K562 treated with DMSO at 1 percent for 48 hours (cell line): Measurements from ENCODE around the gene TARM1. TPM values are rescaled to one million over a fixed set of nuclear protein-coding genes. Genes with fewer than 3 reads are reported as not detected.

Experiments
- total RNA-seq: library from RNA; unstranded; fragments of 300-600 nt; gene quantifications from 2 replicates; pipeline ENCODE4 v1.2.3, GENCODE V29; 2022; ENCODE audit warnings: low replicate concordance; ENCODE audit errors: extremely low read depth

Gene TARM1
- not detected in 2 replicates for total RNA-seq

GRCh38 chr19:54081032-54081431, at the start of gene TARM1:
TARM1 (minus strand) TSS chr19:54081365; CDS start chr19:54081340, 25 bp downstream.

GRCh38 chr19:54115109-54116063, 34.2 kb upstream of the TARM1 start, which contains the start of the genes PRPF31 and TFPT:
PRPF31 (plus strand) TSS chr19:54115754; CDS start chr19:54118279, 2,525 bp downstream.
TFPT (minus strand) TSS chr19:54115657; CDS start chr19:54115269, 388 bp downstream.

DNA sequence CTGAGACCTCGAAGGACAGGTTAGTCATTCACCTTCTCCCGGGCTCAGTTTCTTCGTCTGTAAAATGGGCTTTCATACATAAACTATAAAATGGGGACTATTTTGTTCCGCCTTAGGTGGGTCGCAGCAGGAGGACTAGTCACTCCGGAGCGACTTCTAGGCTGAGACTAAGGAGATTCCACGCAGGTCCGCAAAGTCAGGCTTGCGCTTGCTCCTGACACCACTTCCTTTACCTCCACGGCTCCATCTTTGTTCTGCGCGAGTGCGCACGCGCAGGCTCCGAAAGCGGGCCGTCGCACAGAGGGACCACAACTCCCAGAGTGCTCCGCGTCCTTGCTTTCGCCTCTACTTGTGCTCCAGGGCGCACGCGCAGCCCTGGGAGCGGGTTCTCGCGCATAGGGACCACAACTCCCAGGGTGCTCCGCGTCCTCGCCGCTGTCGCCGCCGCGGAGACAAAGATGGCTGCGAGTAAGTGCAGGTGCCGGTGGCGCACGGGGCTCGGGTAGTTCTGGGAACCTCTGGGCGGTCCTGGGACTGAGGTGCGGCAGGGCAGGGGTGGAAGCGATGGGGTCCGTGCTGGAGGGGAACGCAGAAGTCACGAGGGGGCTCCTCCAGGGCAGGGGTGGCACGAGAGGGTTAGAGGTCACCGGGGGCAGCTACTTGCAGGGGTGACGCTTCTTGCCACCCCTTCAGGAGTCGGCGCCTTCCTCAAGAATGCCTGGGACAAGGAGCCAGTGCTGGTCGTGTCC, 21.4 kb upstream of the TARM1 start, which contains the start of gene NDUFA3:
Gene NDUFA3 (plus strand): TSS at position 435 of the 749 bp plus-strand sequence. CDS start 24 bp downstream, at position 459.

GRCh38 chr19:54100561-54100960, 19.4 kb upstream of the TARM1 start, which contains the start of gene OSCAR:
OSCAR (minus strand) TSS chr19:54100803; CDS start chr19:54100792, 11 bp downstream.

DNA sequence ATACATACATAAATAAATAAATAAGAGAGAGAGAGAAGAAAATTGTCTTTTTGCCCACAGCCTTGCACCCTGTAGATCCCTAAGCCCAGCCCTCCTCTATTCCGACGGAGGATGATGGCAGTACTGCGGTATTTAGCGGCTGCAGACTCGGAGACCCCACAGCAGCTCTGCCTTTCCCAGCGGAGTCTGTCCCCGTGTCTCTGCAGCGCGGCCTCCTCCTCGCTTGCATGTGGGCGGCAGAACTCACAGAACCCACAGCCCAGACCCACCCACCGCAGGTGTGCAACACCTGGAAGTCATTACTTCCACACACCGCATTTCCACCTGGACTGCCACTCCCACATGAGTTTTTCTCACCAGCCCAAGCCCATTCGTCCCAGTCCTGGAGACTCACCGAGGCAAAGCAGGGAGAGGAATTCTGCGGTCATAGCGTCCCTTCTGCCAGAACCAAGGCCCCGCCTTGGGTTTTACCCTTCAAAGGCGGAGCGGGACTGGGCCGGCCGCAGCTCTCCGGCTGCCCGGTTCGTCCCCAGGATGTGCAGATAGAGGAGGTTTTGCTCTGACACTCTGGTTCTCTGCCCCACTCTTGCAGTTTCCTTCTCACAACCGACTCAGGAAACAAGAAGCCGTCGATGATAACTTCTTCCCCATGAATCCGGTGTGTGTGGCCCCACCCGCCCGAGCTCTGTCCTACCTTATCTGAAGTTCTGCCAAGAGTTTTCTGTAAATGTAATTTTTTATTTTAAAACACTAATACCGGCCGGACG, 17.6 kb downstream of the TARM1 start, which contains the start of gene VSTM1:
Gene VSTM1 (minus strand): TSS at position 548 of the 767 bp plus-strand sequence. CDS start 120 bp downstream, at position 428.

Other genes starting within 250 kb of the TARM1 start
- not detected in 2 replicates for gene MYADM, start 213.5 kb downstream of the TARM1 start, total RNA-seq
- gene PRKCG, start 199.2 kb downstream of the TARM1 start, total RNA-seq = not detected in 2 replicates
- not detected in 2 replicates for gene CACNG7, start 172.1 kb downstream of the TARM1 start, total RNA-seq
- gene CACNG8, start 118.4 kb downstream of the TARM1 start, total RNA-seq = not detected in 2 replicates
- not detected in 2 replicates for gene CACNG6, start 89.7 kb downstream of the TARM1 start, total RNA-seq
- not detected in 2 replicates for gene VSTM1, start 17.5 kb downstream of the TARM1 start, total RNA-seq
- gene OSCAR, start 19.4 kb upstream of the TARM1 start, total RNA-seq = not detected in 2 replicates
- not detected in 2 replicates for gene NDUFA3, start 21.5 kb upstream of the TARM1 start, total RNA-seq
- not detected in 2 replicates for gene TFPT, start 34.3 kb upstream of the TARM1 start, total RNA-seq
- not detected in 2 replicates for gene PRPF31, start 34.4 kb upstream of the TARM1 start, total RNA-seq
- not detected in 2 replicates for gene CNOT3, start 56.4 kb upstream of the TARM1 start, total RNA-seq
- not detected in 2 replicates for gene LENG1, start 78.4 kb upstream of the TARM1 start, total RNA-seq
- gene TMC4, start 91.8 kb upstream of the TARM1 start, total RNA-seq = not detected in 2 replicates
- 670 TPM in 1 of 2 replicates, not detected in the other for gene MBOAT7, start 108.2 kb upstream of the TARM1 start, total RNA-seq
- gene TSEN34, start 109.9 kb upstream of the TARM1 start, total RNA-seq = not detected in 2 replicates
- gene RPS9, start 119.5 kb upstream of the TARM1 start, total RNA-seq = 5,955 TPM in 1 of 2 replicates, not detected in the other
- gene LILRB3, start 141.6 kb upstream of the TARM1 start, total RNA-seq = not detected in 2 replicates
- gene LILRA6, start 161.4 kb upstream of the TARM1 start, total RNA-seq = not detected in 2 replicates
- not detected in 2 replicates for gene LILRB5, start 175.9 kb upstream of the TARM1 start, total RNA-seq
- not detected in 2 replicates for gene LILRB2, start 199.7 kb upstream of the TARM1 start, total RNA-seq
- not detected in 2 replicates for gene LILRA5, start 231.8 kb upstream of the TARM1 start, total RNA-seq